Glomerular visceral epithelial cell (primary cell): ENCODE results near the gene SPEM3.
"Not testable (repeated sequence)": the region's sequence is repeated elsewhere in the genome, so short reads cannot be mapped to it uniquely, and the experiment has no call there.

Experiments used
- DNase-seq: peaks from one replicate; pipeline ENCODE4 v3.0.0-alpha.2; 2016; ENCODE audit errors: extremely low spot score

SPEM3 gene

DNA sequence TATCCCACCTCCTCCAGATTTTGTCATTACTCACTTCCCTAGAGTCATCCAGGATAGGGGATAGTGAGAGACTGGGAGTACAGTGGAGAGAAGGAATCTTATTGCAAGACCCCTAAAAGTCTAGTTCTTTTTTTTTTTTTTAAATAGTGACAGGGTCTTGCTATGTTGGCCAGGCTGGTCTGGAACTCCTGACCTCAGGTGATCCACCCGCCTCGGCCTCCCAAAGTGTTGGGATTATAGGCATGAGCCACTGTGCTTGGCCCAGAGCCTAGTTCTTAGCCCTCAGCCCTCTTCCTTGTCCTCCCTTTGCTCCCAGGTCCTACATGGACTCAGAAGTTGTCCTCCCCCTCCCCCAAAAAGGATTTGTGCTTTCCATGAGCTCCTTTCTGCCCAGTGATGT is 13.5 kb downstream of the SPEM3 start:
- DNase-seq, result no peak

DNA sequence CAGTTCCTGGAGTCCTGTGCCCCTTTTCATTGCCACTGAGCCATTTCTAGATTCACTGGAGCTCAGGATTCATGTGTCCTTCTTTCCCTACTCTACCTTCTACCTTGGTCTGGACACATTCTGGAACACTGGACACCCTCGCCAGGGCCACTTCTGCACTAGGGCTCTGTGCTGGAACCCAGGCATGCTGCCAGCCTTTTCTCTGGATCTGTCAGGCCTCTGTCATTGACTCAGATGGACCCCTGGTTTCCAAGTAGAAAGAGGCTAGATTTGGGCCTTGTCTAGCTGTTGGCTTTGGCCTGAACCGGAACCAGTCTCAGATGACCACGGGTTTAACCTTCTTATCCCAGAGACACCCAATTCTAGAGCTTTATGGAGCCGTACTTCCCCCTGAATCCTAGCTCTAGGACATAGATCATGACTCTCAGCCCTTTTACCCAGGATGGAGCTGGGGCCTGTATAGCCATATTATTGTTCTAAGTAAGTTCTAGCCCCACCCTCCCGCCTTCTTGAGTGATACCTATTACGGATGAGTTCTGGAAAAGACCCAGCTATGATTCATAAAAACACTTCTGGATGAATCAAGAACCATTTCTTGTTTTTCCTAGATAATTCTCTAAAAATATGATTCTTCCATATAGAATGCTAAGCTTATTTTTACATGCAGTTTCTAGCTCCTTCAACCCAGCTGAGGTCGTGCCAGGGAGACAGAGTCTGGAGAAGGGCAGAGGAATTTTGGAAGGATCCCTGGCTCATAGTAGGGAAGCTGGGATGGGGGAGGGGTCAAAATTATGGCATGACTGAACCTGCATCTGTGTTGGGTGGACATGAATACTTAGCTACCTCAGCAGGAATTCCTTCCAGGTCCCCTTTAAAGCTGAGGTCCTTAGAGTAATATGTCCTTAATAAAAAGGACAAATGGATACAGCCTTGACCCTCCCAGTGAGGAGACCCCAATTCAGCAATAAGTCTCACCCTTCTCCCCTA is 15.1 kb downstream of the SPEM3 start:
- DNase-seq, result peak; percentile 33

DNA sequence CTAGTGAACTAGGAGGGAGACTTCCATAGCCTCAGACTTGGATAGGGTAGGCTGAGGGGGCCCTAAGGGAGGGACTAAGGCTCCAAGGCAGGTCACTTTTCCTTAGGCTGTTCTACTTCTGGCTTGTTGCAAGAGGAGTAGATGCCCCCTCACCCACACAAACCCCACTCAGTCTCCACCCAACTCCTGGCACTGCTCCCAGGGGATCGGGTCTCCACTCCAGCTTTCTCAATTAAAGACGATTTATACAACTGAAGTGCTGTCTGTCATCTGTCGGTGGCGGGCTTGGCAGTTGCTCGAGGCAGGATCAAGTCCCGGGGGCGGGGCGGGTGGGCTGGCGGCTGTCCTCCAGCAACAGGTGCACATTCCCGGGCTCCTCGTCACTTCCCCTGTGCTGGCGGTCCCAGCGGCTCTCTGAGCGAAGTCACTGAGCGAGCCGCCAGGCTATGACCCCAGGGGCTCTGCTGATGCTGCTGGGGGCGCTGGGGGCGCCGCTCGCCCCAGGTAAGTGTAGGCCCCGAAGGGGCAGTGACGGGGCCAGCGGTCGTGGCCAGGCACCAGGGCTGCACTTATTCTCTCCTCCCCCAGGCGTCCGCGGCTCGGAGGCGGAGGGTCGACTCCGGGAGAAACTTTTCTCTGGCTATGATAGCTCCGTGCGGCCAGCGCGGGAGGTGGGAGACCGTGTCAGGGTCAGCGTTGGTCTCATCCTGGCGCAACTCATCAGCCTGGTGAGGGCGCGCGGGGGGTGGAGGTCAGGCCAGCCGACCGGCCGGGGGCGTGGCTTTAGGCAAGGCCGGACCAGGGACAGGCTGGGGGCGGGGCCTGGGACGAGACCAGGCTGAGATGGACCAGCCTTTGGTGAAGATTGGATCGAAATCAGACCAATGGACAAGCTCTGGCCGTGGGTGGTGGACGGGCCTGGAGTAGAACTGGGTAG is 16.3 kb downstream of the SPEM3 start, which contains the start of gene CHRNB1:
CHRNB1 (plus strand) TSS at position 380 of the 937 bp plus-strand sequence; CDS start at position 447, 67 bp downstream.
- DNase-seq, result peak; percentile 58

DNA sequence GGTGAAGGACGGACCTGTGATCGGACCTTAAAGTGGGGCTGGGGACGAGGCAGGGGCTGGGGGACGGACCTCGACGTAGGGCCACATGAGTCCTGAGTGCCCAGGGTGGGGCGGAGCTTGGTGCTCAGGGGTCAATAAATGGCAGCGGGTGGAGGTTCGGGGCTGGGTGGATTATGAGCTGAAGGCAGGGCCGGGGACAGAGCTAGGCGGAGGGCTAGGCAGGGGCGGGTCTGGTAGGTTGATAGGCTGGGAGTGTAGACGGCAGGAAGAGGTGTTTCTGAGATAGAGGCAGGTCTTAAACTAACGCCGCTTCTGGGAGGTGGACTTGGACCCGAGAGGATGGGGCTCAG is 16.9 kb downstream of the SPEM3 start:
- DNase-seq, result no peak

- DNase-seq, result no peak
Observed at GRCh38 chr17:7448461-7448860, 19.8 kb downstream of the SPEM3 start.

GRCh38 chr17:7459961-7460545 is 31.4 kb downstream of the SPEM3 start:
- DNase-seq, result no peak

GRCh38 chr17:7460850-7461660 is 32.4 kb downstream of the SPEM3 start:
- no peak for DNase-seq

DNA sequence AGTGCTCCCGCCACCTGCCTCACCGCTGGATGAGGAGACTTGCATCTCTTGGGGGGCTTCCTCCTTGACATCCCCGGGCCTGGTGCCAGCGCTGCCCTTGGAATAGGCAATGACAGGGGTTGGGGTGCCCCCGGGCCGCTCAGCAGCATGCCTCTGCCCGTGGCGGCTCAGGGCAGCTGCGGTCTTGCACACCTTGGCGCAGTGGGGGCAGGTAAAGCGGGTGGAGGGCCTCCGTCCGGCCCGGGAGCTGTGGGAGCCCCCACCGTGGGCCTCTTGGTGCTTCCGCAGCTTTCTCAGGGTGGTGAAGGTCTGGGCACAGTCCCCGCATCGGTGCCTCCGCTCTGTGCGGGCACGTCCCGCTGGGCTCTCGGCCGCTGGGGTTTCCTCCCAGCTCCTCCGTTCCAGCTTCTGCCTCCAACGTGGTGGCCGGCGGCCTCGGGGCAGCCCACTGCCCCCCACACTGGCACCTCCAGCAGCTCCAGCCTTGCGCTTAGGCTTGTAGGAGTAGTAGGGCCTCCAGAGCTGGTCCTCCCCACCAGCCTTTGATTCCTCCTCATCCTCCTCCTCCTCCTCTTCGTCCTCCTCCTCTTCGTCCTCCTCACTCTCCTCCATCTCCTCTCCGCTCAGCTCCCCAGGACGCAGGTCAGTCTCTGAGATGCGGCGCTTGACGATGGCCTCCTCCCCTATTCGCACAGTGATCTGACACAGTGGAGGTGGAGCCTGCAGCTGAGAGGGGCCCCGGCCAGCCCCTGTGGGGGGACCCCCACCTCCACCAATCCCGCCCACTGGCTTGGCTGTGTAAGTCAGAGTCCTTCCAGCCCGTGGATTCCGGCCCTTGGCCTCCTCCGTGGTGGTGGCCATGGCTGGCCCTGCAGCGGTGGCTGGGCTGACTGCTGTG is 34.1 kb downstream of the SPEM3 start:
- no peak for DNase-seq

DNA sequence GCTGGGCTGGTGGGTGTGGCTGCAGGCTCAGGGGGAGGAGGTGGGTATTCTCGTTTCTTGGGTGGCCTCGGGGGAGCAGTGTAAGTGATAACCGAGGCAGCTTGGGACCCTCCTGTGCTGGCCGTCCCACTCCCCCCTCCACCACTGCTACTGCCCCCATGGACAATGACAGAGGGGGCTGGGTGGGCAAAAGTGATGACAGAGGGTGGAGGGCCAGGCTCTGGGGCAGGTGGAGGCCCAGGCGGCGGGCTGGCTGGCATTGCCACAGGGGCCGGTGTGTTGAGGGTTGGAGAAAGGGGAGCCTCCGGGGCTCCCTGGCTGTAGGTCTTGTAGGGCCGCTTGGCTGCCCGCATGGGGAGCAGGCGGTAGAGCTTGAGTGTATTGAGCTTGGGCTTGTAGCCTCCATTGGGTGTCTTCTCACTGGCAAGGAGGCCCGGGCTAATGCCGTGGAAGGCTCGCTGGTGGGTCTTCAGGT is 34.8 kb downstream of the SPEM3 start:
- no peak for DNase-seq

- DNase-seq, result no peak
Observed at GRCh38 chr17:7464081-7464480, 35.4 kb downstream of the SPEM3 start.

DNA sequence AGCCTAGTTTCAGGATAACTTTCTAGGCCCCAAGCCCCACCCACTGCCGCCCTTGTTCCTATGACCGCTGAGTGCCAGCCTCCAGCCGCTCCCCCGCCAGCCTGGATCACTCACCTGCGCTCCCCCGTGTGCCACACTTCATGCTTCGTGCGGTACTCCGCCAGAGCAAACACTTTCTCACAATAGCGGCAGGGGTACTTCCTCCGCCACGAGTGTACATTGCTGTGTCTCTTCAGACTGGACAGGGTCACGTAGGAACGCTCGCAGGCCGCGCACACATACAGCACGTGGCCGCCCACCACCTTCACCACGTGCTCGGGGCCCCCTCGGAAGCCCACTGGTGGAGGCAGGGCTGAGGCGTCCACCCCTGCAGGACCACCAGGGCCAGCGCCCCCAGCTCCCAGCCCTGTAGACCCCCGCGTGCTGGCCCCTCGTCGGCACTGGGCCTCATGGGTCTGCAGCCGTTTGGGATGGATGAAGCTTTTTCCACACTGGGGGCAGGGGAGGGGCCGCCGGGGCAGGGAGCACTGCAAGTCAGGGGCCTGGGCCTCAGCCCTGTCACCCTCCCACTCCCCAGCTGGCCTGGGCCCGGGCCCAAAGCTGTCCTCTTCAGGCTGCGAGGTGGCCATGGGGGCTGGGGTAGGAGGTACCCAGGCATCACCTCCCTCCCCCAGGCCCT is 37.1 kb downstream of the SPEM3 start:
- DNase-seq, result no peak

GRCh38 chr17:7466318-7466638 is 37.6 kb downstream of the SPEM3 start:
- DNase-seq, result no peak

- DNase-seq, result peak; percentile 56
Observed at GRCh38 chr17:7466639-7467341, 38.1 kb downstream of the SPEM3 start.

- no peak for DNase-seq
Observed at GRCh38 chr17:7467498-7467897, 38.8 kb downstream of the SPEM3 start.

DNA sequence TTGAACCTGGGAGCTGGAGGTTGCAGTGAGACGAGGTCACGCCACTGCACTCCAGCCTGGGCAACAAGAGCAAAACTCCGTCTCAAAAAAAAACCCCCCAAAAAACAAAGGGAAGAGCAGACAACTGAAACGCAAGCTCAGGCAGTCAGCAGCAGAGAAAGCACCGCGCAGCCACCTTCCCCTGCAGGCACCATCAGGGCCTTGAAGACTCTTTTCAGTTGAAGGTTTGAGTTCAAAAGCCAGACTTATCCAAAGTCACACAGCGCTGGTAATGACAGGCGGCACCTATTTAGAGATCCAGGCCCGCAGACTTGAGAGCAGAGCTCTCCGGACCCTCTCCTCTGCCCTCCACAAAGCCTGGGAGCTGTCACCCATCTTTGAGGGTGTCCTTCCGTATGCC is 39.6 kb downstream of the SPEM3 start:
- no peak for DNase-seq

DNA sequence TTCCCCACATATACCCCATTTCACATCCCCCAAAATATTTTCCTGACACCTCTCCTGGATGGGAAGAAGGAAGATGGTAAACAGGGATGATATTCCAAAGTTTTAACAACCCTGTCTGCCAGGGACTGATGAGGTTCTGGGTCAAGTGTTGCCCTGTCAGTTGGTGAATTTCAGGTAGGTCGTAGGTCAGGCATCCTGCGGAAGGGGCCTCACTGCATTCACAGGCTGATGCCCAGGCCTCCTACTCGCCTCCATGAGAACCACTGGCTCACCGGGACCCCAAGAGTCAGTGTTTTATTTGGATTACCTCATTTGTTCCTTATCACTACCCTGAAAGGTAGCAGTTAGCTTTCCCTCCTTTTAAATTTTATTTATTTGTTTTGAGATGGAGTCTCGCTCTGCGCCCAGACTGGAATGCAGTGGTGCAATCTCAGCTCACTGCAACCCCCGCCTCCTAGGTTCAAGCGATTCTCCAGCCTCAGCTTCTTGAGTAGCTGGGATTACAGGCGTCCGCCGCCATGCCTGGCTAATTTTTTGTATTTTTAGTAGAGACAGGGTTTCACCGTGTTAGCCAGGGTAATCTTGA is 40.2 kb downstream of the SPEM3 start:
- DNase-seq, result no peak

GRCh38 chr17:7469843-7470242 is 41.2 kb downstream of the SPEM3 start:
- DNase-seq, result not testable (repeated sequence)

DNA sequence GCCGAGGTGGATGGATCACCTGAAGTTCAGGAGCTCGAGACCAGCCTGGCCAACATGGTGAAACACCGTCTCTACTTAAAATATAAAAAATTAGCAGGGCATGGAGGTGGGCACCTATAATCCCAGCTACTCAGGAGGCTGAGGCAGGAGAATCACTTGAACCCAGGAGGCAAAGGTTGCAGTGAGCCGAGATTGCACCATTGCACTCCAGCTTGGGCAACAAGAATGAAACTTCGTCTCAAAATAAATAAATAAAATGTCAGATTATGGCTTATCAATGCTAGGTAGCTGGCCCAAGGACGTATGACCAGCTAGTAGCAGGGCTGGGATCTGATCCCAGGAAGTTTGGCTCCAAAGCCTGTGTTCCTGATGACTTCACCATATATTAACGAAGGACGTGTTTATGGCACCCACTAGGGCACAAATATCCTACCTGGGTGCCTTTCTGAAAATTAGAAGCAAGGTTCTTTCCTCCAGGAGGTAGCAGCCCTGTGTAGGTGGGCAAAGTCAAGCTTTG is 41.9 kb downstream of the SPEM3 start:
- DNase-seq, result not testable (repeated sequence)
